ENCODE results near the gene BTN3A1.

- TF ChIP-seq TP53 (CRISPR knock-in tag; IDR thresholded peaks at IDR 0.05): no peak
- TF ChIP-seq FOSB (CRISPR knock-in tag; IDR thresholded peaks at IDR 0.05): no peak
These were observed 1.4 kb upstream of the BTN3A1 start for GRCh38 chr6:26400626-26401025.

All from A549 (cell line).